ENCODE data around the gene PRKACG.
"Not testable (repeated sequence)": the region's sequence is repeated elsewhere in the genome, so short reads cannot be mapped to it uniquely, and the experiment has no call there.

PRKACG gene

GRCh38 chr9:69014013-69014412 lies at the start of gene PRKACG:
Gene PRKACG, minus strand, starts transcription at chr9:69014113. Its CDS starts 21 bp downstream, at chr9:69014092.
- DNase-seq: no peak

GRCh38 chr9:69062195-69062594 lies 48.3 kb upstream of the PRKACG start:
- DNase-seq: no peak

GRCh38 chr9:69060766-69061165 lies 46.9 kb upstream of the PRKACG start:
- no peak for DNase-seq

GRCh38 chr9:69058101-69058500 lies 44.2 kb upstream of the PRKACG start:
- DNase-seq: peak; percentile 2

- no peak for DNase-seq
These were observed 42.4 kb upstream of the PRKACG start for GRCh38 chr9:69056191-69056815.

GRCh38 chr9:69054989-69055388 lies 41.1 kb upstream of the PRKACG start:
- DNase-seq: no peak

- not testable (repeated sequence) for DNase-seq
These were observed 37.0 kb upstream of the PRKACG start for GRCh38 chr9:69050936-69051335.

GRCh38 chr9:69049094-69049493 lies 35.2 kb upstream of the PRKACG start:
- no peak for DNase-seq

- DNase-seq: no peak
These were observed 33.5 kb upstream of the PRKACG start for GRCh38 chr9:69047371-69047770.

- DNase-seq: no peak
These were observed 32.8 kb upstream of the PRKACG start for GRCh38 chr9:69046723-69047122.

GRCh38 chr9:69045821-69046220 lies 31.9 kb upstream of the PRKACG start:
- no peak for DNase-seq

GRCh38 chr9:69044240-69045219 lies 30.6 kb upstream of the PRKACG start:
- no peak for DNase-seq

GRCh38 chr9:69040646-69041045 lies 26.7 kb upstream of the PRKACG start:
- no peak for DNase-seq

GRCh38 chr9:69036799-69037198 lies 22.9 kb upstream of the PRKACG start:
- no peak for DNase-seq

- no peak for DNase-seq
These were observed 22.4 kb upstream of the PRKACG start for GRCh38 chr9:69036309-69036708.

- no peak for DNase-seq
These were observed 21.8 kb upstream of the PRKACG start, which contains the start of gene FXN for GRCh38 chr9:69035438-69036308. Gene FXN, plus strand, starts transcription at chr9:69035752. Its CDS starts 31 bp downstream, at chr9:69035783.

- DNase-seq: no peak
These were observed 20.2 kb upstream of the PRKACG start for GRCh38 chr9:69034071-69034470.

GRCh38 chr9:69030851-69031645 lies 17.1 kb upstream of the PRKACG start:
- no peak for DNase-seq

GRCh38 chr9:69029535-69029934 lies 15.6 kb upstream of the PRKACG start:
- no peak for DNase-seq

- DNase-seq: no peak
These were observed 14.8 kb upstream of the PRKACG start for GRCh38 chr9:69028754-69029153.

GRCh38 chr9:69027355-69028097 lies 13.6 kb upstream of the PRKACG start:
- no peak for DNase-seq

Data from NCI-H524 treated with DMSO at 0.1 percent for 48 hours (cell line).